ENCODE measurements around the gene ADD2.

DNA sequence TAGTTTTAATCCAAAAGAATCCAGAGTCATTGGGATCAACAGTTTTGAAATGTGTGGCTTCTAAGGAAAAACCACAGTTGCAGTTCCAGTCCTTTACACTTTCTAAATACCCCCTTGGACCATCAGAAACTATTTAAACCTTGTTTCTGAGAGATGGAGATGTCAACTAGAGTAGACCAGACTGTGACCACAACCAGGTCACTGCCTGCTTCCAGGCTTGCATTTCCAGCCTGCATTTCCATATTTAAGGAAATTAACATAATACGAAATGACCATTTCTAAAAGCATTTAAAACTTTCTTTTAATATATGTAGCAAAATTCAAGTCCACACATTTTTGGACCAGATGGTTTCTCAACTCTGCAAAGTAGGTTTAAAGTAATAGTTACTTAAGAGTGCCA is 38.4 kb downstream of the ADD2 start:
- TF ChIP-seq, protein P1, sequence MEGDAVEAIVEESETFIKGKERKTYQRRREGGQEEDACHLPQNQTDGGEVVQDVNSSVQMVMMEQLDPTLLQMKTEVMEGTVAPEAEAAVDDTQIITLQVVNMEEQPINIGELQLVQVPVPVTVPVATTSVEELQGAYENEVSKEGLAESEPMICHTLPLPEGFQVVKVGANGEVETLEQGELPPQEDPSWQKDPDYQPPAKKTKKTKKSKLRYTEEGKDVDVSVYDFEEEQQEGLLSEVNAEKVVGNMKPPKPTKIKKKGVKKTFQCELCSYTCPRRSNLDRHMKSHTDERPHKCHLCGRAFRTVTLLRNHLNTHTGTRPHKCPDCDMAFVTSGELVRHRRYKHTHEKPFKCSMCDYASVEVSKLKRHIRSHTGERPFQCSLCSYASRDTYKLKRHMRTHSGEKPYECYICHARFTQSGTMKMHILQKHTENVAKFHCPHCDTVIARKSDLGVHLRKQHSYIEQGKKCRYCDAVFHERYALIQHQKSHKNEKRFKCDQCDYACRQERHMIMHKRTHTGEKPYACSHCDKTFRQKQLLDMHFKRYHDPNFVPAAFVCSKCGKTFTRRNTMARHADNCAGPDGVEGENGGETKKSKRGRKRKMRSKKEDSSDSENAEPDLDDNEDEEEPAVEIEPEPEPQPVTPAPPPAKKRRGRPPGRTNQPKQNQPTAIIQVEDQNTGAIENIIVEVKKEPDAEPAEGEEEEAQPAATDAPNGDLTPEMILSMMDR (IDR thresholded peaks at IDR 0.05): no peak
- no peak for TF ChIP-seq EZH2 (IDR thresholded peaks at IDR 0.05; ENCODE audit: borderline replicate concordance, insufficient read depth, low read depth, low read length, poor library complexity, severe bottlenecking)

Measured in B cell (primary cell).